Brain microvascular endothelial cell (primary cell): ENCODE data around the gene ASCL3.
A peak's percentile ranks its signal among the peaks of the same experiment; 100 is the strongest.
"Not testable (repeated sequence)": the region's sequence is repeated elsewhere in the genome, so short reads cannot be mapped to it uniquely, and the experiment has no call there.

Source experiments
- DNase-seq: peaks from one replicate; pipeline ENCODE4 v3.0.0-alpha.2; 2020
- H3K27ac ChIP-seq: fragments of 250-450 bp; sonication (Bioruptor Pico); 2 replicates; pipeline ENCODE4 v1.5.1; 2020; ENCODE audit warnings: mild to moderate bottlenecking, moderate library complexity
- H3K27me3 ChIP-seq: fragments of 250-450 bp; sonication (Bioruptor Pico); replicated peaks from 2 replicates; pipeline ENCODE4 v1.5.1; 2020; ENCODE audit warnings: mild to moderate bottlenecking
- H3K36me3 ChIP-seq: fragments of 250-450 bp; sonication (Bioruptor Pico); replicated peaks from 2 replicates; pipeline ENCODE4 v1.5.1; 2020; ENCODE audit warnings: mild to moderate bottlenecking
- H3K4me3 ChIP-seq: 2 replicates; pipeline ENCODE4 v1.5.1; 2011; ENCODE audit warnings: low read depth, mild to moderate bottlenecking, control low read depth, low read length, moderate library complexity
- CTCF ChIP-seq: IDR thresholded peaks from 2 replicates; pipeline ENCODE4 v1.5.1; 2011; ENCODE audit warnings: low read depth, mild to moderate bottlenecking, moderate library complexity, low read length, control low read depth, inconsistent platforms; ENCODE audit errors: missing control alignments
- in situ Hi-C: cut with HindIII; loops from 2 replicates; pipeline ENCODE4 v1.10.0; 2017; ENCODE audit warnings: low sequenced_read_pairs, low pct_ligation_motif_present

The ASCL3 gene

GRCh38 chr11:8937659-8938058 is 5.2 kb downstream of the ASCL3 start:
- Histone ChIP-seq H3K27me3 (no peaks in the 10 kb centered on the region), H3K4me3 (no peak overlapping the region), H3K27ac (no peak overlapping the region), H3K36me3 (no peaks in the 10 kb centered on the region)
- DNase-seq = no peak
- no peak for TF ChIP-seq CTCF
- in situ Hi-C loops = no loop called here

GRCh38 chr11:8937159-8937558 is 5.7 kb downstream of the ASCL3 start:
- TF ChIP-seq CTCF = no peak
- no peak for DNase-seq
- no peaks in the 10 kb centered on the region for H3K27me3 ChIP-seq
- no peak overlapping the region for H3K4me3 ChIP-seq
- no peak overlapping the region for H3K27ac ChIP-seq
- no peaks in the 10 kb centered on the region for H3K36me3 ChIP-seq
- in situ Hi-C loops = no loop called here

- H3K27me3 ChIP-seq, H3K4me3 ChIP-seq, DNase-seq, in situ Hi-C loops, H3K27ac ChIP-seq, H3K36me3 ChIP-seq: not testable (repeated sequence)
Observed at GRCh38 chr11:8935789-8936188, 7.0 kb downstream of the ASCL3 start.

- Histone ChIP-seq H3K27ac (peak overlapping the region; percentile 45), H3K4me3 (no peak overlapping the region), H3K36me3 (no peaks in the 10 kb centered on the region), H3K27me3 (no peaks in the 10 kb centered on the region)
- DNase-seq = peak; percentile 88
- no peak for TF ChIP-seq CTCF
- in situ Hi-C loops = no loop called here
Observed at GRCh38 chr11:8934742-8935488, 7.9 kb downstream of the ASCL3 start.

GRCh38 chr11:8933931-8934330 is 8.9 kb downstream of the ASCL3 start:
- in situ Hi-C loops = no loop called here
- Histone ChIP-seq H3K4me3 (no peak overlapping the region), H3K27me3 (no peaks in the 10 kb centered on the region), H3K36me3 (no peaks in the 10 kb centered on the region), H3K27ac (no peak overlapping the region)
- DNase-seq = no peak
- peak; percentile 33 for TF ChIP-seq CTCF

GRCh38 chr11:8932564-8933180 is 10.1 kb downstream of the ASCL3 start, which contains the start of gene C11orf16:
C11orf16 (minus strand) TSS chr11:8932947; CDS start chr11:8932308, 639 bp downstream.
- H3K27ac ChIP-seq = no peak within 1 kb of the TSS
- H3K27me3 ChIP-seq = no peaks in the 10 kb centered on the region
- in situ Hi-C loops = no loop called here
- no peak for TF ChIP-seq CTCF
- no peak within 1 kb of the TSS for H3K4me3 ChIP-seq
- DNase-seq = no peak
- no peaks in the 10 kb centered on the region for H3K36me3 ChIP-seq
